ENCODE measurements around the gene COX20. TPM values are rescaled to one million over a fixed set of nuclear protein-coding genes. Genes with fewer than 3 reads are reported as not detected.

The COX20 gene
- total and polyA plus RNA-seq, 2 of the 13 experiments (the other 11 are each of a cell fraction or from before 2014, with no cell fraction given): 34.4 to 95.8 TPM

GRCh38 chr1:244836135-244836521 is 670 bp downstream of the COX20 start (continued):
- TF ChIP-seq, protein P1, sequence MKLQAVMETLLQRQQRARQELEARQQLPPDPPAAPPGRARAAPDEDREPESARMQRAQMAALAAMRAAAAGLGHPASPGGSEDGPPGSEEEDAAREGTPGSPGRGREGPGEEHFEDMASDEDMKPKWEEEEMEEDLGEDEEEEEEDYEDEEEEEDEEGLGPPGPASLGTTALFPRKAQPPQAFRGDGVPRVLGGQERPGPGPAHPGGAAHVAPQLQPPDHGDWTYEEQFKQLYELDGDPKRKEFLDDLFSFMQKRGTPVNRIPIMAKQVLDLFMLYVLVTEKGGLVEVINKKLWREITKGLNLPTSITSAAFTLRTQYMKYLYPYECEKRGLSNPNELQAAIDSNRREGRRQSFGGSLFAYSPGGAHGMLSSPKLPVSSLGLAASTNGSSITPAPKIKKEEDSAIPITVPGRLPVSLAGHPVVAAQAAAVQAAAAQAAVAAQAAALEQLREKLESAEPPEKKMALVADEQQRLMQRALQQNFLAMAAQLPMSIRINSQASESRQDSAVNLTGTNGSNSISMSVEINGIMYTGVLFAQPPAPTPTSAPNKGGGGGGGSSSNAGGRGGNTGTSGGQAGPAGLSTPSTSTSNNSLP (IDR thresholded peaks at IDR 0.05; ENCODE audit: low read depth, low read length): no peak
- TF ChIP-seq ZNF660 (CRISPR knock-in tag; IDR thresholded peaks at IDR 0.05; ENCODE audit: borderline replicate concordance, low read depth) (no peak), NCOA2 (CRISPR knock-in tag; IDR thresholded peaks at IDR 0.05) (no peak), IKZF1 (IDR thresholded peaks at IDR 0.05) (no peak), ZNF10 (CRISPR knock-in tag; IDR thresholded peaks at IDR 0.05; ENCODE audit: borderline replicate concordance, low read depth) (no peak), MTA1 (CRISPR knock-in tag; IDR thresholded peaks at IDR 0.05; ENCODE audit: borderline replicate concordance) (no peak), PITX1 (CRISPR knock-in tag; IDR thresholded peaks at IDR 0.05) (no peak), ZNF30 (CRISPR knock-in tag; IDR thresholded peaks at IDR 0.05) (no peak), ZNF296 (CRISPR knock-in tag; conservative IDR thresholded peaks at IDR 0.05) (no peak), ZNF562 (CRISPR knock-in tag; IDR thresholded peaks at IDR 0.05; ENCODE audit: borderline replicate concordance) (no peak), ZMAT5 (CRISPR knock-in tag; IDR thresholded peaks at IDR 0.05; ENCODE audit: borderline replicate concordance, low read depth) (no peak), ZNF510 (CRISPR knock-in tag; IDR thresholded peaks at IDR 0.05; ENCODE audit: low read depth) (no peak), SUZ12 (IDR thresholded peaks at IDR 0.05; ENCODE audit: low read depth, low read length) (no peak), MAFG (CRISPR knock-in tag; IDR thresholded peaks at IDR 0.05) (no peak), ZNF644 (CRISPR knock-in tag; IDR thresholded peaks at IDR 0.05; ENCODE audit: low read depth) (no peak), ZNF713 (CRISPR knock-in tag; IDR thresholded peaks at IDR 0.05) (no peak), MZF1 (CRISPR knock-in tag; IDR thresholded peaks at IDR 0.05; ENCODE audit: borderline replicate concordance) (no peak), FOXC1 (CRISPR knock-in tag; IDR thresholded peaks at IDR 0.05; ENCODE audit: borderline replicate concordance) (no peak), ZNF841 (CRISPR knock-in tag; IDR thresholded peaks at IDR 0.05; ENCODE audit: borderline replicate concordance) (no peak), ZHX1 (CRISPR knock-in tag; IDR thresholded peaks at IDR 0.05; ENCODE audit: low read depth) (no peak), POLR2AphosphoS5 (IDR thresholded peaks at IDR 0.05; ENCODE audit: low read depth, low read length) (no peak), TARDBP (CRISPR knock-in tag; IDR thresholded peaks at IDR 0.05) (no peak), FOXM1 (CRISPR knock-in tag; IDR thresholded peaks at IDR 0.05) (no peak), ZNF569 (CRISPR knock-in tag; IDR thresholded peaks at IDR 0.05; ENCODE audit: borderline replicate concordance) (no peak)
- TF ChIP-seq, protein P2, sequence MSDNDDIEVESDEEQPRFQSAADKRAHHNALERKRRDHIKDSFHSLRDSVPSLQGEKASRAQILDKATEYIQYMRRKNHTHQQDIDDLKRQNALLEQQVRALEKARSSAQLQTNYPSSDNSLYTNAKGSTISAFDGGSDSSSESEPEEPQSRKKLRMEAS (IDR thresholded peaks at IDR 0.05): no peak
- TF ChIP-seq, protein P3, sequence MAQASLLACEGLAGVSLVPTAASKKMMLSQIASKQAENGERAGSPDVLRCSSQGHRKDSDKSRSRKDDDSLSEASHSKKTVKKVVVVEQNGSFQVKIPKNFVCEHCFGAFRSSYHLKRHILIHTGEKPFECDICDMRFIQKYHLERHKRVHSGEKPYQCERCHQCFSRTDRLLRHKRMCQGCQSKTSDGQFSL (CRISPR knock-in tag; IDR thresholded peaks at IDR 0.05): no peak
- TF ChIP-seq, protein P4, sequence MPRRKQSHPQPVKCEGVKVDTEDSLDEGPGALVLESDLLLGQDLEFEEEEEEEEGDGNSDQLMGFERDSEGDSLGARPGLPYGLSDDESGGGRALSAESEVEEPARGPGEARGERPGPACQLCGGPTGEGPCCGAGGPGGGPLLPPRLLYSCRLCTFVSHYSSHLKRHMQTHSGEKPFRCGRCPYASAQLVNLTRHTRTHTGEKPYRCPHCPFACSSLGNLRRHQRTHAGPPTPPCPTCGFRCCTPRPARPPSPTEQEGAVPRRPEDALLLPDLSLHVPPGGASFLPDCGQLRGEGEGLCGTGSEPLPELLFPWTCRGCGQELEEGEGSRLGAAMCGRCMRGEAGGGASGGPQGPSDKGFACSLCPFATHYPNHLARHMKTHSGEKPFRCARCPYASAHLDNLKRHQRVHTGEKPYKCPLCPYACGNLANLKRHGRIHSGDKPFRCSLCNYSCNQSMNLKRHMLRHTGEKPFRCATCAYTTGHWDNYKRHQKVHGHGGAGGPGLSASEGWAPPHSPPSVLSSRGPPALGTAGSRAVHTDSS (CRISPR knock-in tag; conservative IDR thresholded peaks at IDR 0.05): no peak

All from HepG2 (cell line).